ENCODE results near the gene VWA3B. TPM values are rescaled to one million over a fixed set of nuclear protein-coding genes. Genes with fewer than 3 reads are reported as not detected.

VWA3B gene
- total RNA-seq, 1 experiment from 2014 or later: not detected

DNA sequence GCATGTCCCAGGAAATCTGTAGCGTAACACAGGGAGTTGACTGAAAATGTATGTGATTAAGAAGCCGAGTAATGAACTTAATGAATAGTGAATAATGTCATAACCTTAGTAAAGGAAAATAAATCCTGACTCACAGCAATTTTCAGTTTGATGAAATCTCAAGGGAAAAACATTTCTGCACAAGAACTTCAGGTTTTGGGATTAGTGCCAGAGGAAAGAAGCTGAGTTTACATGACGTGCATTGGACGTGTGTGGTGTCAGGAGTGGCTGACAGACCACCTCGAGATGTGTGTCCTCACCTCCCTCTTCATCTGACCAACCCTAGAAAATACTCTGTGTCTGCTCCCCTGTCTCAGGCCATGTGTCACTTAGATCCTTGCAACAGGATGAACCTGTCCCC lies 39.1 kb downstream of the VWA3B start:
- Histone ChIP-seq H3K18ac (ENCODE audit: insufficient read length, low read depth, low read length) (no peak overlapping the region), H3K79me2 (ENCODE audit: insufficient read depth, low read length) (no peaks in the 10 kb centered on the region), H3K56ac (ENCODE audit: insufficient read length, low read depth, low read length) (no peak overlapping the region), H3K27me3 (ENCODE audit: insufficient read depth, low read length) (no peaks in the 10 kb centered on the region; the same call in 1 of the 2 replicates), H2BK120ac (ENCODE audit: low read depth, low read length, poor library complexity, severe bottlenecking) (no peak overlapping the region), H3K4ac (ENCODE audit: low read depth, low read length) (no peak overlapping the region), H3K23me2 (ENCODE audit: insufficient read length, low read depth, low read length, poor library complexity, severe bottlenecking) (no peaks in the 10 kb centered on the region), H2BK12ac (ENCODE audit: insufficient read length, low read depth, low read length) (no peak overlapping the region), H2BK20ac (ENCODE audit: low read depth, low read length, poor library complexity, severe bottlenecking) (no peak overlapping the region), H2BK5ac (ENCODE audit: insufficient read length, low read length) (no peak overlapping the region), H4K20me1 (ENCODE audit: control insufficient read depth, insufficient read depth, insufficient read length) (no peaks in the 10 kb centered on the region), H3K9me3 (ENCODE audit: control insufficient read depth, low read depth, low read length) (no peaks in the 10 kb centered on the region), H3K4me2 (ENCODE audit: insufficient read depth, insufficient read length, low read length) (no peak overlapping the region), H3K14ac (ENCODE audit: insufficient read depth, low read length) (no peak overlapping the region), H4K8ac (replicated peaks; ENCODE audit: insufficient read length, low read depth, low read length) (no peak overlapping the region), H3K9ac (ENCODE audit: extremely low read depth, insufficient read length, low read length) (no peak overlapping the region), H3K4me1 (ENCODE audit: insufficient read depth, low read length) (no peaks in the 10 kb centered on the region), H2AK5ac (ENCODE audit: insufficient read length, low read length) (no peak overlapping the region), H3K79me1 (ENCODE audit: insufficient read depth, low read depth, low read length, poor library complexity, severe bottlenecking) (no peaks in the 10 kb centered on the region), H2AFZ (ENCODE audit: low read length) (no peak overlapping the region), H3K23ac (ENCODE audit: insufficient read length, low read depth, low read length) (no peak overlapping the region), H4K5ac (ENCODE audit: insufficient read length, low read depth, low read length) (no peak overlapping the region), H2BK15ac (ENCODE audit: low read depth, low read length) (no peak overlapping the region), H3K27ac (ENCODE audit: insufficient read length, low read depth, low read length) (no peak overlapping the region), H4K91ac (ENCODE audit: insufficient read length, low read depth, low read length) (no peak overlapping the region), H3T11ph (ENCODE audit: low read length) (no peak overlapping the region)
- no CpG with 5 or more reads among the region's 5 CpGs for WGBS (ENCODE audit: extremely low coverage, insufficient read length, low lambda C conversion rate)
- no peak overlapping the region for H3K27ac Mint-ChIP-seq
- TF ChIP-seq, protein P1, sequence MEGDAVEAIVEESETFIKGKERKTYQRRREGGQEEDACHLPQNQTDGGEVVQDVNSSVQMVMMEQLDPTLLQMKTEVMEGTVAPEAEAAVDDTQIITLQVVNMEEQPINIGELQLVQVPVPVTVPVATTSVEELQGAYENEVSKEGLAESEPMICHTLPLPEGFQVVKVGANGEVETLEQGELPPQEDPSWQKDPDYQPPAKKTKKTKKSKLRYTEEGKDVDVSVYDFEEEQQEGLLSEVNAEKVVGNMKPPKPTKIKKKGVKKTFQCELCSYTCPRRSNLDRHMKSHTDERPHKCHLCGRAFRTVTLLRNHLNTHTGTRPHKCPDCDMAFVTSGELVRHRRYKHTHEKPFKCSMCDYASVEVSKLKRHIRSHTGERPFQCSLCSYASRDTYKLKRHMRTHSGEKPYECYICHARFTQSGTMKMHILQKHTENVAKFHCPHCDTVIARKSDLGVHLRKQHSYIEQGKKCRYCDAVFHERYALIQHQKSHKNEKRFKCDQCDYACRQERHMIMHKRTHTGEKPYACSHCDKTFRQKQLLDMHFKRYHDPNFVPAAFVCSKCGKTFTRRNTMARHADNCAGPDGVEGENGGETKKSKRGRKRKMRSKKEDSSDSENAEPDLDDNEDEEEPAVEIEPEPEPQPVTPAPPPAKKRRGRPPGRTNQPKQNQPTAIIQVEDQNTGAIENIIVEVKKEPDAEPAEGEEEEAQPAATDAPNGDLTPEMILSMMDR (conservative IDR thresholded peaks at IDR 0.05): no peak
- DNase-seq: no peak
- H3K27me3 Mint-ChIP-seq (ENCODE audit: low read depth): peaks cover 93% of the 10 kb centered on the region
- no peaks in the 10 kb centered on the region for H3K36me3 Mint-ChIP-seq (ENCODE audit: insufficient read depth in 1 of 3, low read depth in 3 of 3)
- H3K9me3 Mint-ChIP-seq: no peaks in the 10 kb centered on the region
- peaks cover 22 to 23% of the 10 kb centered on the region in 2 experiments for H3K4me1 Mint-ChIP-seq
- no peak overlapping the region for H3K4me3 Mint-ChIP-seq
